GM18526 (cell line): ENCODE measurements around the gene ELOVL6.

Experiments
- POLR2A ChIP-seq: IDR thresholded peaks from 3 replicates; pipeline ENCODE4 v1.6.1; 2011; ENCODE audit not compliant: insufficient read length; ENCODE audit errors: extremely low read depth

ELOVL6 gene, protein sequence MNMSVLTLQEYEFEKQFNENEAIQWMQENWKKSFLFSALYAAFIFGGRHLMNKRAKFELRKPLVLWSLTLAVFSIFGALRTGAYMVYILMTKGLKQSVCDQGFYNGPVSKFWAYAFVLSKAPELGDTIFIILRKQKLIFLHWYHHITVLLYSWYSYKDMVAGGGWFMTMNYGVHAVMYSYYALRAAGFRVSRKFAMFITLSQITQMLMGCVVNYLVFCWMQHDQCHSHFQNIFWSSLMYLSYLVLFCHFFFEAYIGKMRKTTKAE

DNA sequence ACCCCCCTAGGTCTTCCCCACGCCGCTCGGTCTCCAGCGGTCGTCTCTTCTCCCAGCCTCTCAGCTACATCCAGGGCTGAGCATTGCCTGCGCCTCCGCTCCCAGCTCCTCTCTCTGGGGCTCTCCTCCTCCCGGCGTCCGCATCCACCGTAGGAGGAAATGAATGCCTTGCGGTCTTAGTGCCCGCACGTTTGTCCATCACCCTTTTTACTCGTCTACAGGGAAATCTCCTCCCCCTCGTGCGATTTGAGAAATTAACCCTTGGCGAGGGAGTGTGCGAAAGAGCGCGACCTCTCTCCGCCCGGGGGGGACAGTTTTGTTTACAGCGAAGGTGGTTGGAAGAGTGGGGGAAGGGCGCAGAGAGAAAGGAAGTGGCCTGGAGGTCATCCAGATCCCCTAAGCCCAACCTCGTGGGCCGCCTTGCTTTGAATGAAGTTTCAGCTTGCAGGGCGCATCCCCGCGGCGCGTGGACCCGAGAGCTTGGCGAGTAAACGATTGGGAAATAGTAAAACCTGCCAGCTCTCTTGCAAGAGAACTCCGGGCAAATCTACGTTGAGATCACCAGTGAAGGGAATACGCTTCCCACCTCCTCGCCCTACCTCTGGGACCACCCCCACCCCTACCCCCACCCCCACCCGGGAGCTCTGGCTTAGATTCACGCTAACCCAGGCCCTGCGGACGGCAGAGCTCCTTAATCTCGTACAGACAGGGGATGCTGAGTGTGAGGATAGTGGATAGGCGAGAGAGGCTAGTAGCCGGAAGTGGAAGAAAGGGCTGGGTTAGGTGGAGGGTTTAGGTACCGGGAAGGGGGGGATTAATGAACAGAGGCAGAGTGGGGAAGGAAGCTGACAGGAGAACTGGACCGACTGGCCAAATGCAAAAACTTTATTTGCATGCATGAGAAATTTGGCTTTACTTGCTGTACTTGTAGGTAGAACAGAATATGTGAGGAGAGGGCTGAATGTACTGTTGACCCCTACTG, at the start of gene ELOVL6:
Gene ELOVL6, minus strand, starts transcription at position 181 of the 982 bp plus-strand sequence. CDS start 280 bp downstream, outside the sequence.
- no peak for TF ChIP-seq POLR2A

DNA sequence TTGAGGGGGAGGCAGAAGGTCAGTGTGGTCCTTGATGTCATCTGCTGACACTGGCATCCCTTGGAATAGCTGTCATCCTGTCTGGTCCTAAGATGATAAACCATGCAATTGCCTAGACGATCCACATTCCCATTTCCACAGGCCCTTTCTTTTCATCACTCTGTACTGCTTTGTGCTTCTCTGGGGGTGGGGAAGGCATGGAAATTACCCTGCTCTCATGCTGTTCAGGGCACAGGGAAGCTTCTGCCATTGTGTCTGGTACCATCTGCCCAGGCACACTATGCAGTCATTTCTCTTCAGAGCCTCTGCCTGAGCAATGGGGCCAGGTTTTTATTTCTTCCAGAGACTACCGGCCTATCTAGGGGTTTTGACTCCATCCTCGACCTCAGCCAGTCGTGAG, 49.7 kb upstream of the ELOVL6 start:
- TF ChIP-seq POLR2A = no peak

DNA sequence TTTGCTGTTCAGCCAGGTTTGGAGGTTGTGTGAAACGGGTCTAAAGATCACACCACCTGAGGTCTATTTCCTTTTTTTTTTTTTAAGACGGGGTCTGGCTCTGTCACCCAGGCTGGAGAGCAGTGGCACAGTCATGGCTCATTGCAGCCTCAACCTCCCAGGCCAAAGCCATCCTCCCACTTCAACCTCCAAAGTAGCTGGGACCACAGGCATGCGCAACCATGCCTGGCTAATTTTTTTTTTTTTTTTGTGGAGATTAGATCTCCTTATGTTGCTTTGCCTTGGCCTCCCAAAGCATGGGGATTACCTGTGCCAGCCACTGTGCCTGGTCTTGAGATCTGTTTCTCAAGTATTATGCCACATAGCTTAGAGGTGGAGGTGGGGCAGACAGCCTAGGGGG, 49.2 kb upstream of the ELOVL6 start:
- TF ChIP-seq POLR2A = no peak

DNA sequence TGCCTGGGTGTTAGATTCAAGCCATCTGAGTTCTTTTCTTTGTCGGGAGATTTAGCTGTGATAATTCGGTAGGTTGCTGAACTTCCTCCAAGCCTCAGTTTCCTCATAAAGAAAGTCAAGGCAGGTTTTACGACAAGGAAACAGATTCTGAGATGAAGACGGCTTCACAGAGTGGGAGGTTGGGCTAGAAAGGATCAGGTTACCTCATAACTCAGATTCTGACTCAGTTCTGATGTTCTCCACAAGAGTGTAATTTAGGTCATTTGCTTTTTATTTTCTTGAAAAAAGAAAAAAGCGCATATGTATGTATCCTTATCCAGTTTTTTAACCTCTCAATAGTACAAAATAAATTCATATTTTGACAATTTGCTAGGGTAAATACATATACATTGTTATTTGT, 47.2 kb upstream of the ELOVL6 start:
- TF ChIP-seq POLR2A = no peak

DNA sequence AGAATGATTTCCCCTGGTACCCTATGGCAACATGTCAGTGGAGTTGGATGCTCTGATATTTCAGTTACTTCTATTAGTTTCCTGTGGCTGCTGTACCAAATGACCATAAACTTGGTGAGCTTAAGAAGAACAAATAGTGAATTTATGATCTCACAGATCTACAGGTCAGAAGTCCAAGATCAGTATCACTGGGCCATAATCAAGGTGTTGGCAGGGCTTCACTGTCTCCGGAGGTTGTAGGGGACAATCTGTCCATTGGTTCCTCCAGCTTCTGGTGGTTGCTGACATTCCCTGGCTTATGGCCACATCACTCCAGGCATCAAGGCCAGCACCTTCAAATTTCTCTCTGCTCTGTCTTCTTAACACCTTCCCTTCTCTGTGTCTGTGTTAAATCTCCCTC, 37.9 kb upstream of the ELOVL6 start:
- no peak for TF ChIP-seq POLR2A

DNA sequence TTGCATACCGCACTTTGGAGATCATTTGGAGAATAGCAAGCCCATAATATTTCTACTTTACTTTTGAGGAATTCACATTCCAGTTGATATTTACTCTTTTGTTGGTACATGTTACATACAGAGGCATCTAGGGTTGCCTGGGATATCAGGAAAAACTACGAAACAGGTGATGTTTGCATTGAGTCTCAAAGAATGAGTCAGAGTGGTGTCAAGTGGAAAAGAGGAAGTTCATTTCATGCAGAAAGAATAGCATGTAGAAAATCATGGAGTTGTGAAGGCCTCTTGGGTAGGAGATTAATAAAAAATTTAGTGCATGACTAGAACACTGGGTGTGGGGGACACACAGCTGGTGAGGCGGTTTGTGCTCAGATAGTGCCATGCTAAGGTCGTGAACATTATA, 33.5 kb upstream of the ELOVL6 start:
- TF ChIP-seq POLR2A = no peak

DNA sequence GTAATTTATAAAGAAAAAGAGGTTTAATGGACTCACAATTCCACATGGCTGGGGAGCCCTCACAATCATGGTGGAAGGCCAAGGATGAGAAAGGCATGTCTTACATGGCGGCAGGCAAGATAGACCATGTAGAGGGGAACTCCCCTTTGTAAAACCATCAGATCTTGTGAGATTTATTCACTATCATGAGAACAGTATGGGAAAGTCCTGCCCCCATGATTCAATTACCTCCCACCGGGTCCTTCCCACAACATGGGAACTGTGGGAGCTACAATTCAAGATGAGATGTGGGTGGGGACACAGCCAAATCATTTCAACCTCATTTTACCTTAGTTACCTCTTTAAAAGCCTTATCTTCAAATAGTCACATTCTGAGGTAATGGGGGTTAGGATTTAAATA, 30.9 kb upstream of the ELOVL6 start:
- TF ChIP-seq POLR2A = no peak

DNA sequence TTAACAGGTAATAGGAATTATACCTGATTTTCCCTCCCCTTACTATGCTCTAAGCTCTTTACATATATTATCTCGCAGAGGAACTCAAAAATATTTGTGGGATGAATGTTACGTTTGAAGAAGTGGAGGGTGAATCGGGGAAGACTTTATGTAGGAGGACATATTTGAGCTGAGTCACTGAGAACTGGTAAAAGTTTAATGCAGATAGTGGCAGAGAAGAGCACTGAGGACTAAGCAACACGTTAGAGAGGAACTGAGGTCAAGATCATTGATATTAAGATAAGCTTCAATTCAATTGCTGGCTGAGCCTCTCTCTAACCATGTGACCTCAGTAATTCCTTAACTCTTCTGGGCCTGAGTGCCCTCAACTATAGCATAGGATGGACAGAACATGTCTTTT, 26.4 kb upstream of the ELOVL6 start:
- TF ChIP-seq POLR2A = no peak

DNA sequence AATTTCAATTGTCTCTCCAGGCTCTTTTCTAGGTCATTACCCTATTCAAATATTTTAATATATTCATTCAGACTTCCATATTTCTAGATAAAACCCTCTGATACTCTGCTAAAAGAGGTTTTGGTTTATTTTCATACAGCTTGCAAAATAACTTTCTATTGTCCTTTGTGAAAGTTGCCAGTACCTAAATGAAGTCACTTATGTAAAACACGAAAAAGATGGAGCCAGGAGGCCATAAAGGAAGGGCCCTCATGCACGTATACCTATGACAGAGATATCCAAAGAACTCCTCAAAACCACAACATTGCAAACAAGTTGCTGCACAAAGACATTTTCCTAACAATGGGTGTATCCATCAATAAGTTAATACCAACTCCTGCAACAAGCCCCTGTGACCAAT, 25.7 kb upstream of the ELOVL6 start:
- no peak for TF ChIP-seq POLR2A

DNA sequence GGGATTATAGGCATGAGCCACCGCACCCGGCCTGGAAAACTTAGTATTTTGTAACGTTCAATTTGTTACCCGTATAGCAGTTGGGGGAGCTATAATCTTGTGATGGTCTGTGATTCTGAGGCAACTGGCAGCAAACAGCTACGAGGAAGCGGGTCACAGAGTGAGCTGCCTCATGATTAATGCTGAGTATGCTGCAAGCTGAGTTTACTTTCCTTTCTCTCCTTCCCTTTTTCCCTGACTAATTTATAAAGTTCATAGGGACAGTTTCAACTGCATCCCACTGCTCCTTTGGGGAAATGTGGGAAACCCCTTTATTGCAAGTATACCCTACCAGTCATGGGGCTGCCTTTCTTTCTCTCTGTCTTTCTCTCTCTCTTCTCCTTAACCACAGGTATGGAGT, 17.7 kb upstream of the ELOVL6 start:
- no peak for TF ChIP-seq POLR2A

DNA sequence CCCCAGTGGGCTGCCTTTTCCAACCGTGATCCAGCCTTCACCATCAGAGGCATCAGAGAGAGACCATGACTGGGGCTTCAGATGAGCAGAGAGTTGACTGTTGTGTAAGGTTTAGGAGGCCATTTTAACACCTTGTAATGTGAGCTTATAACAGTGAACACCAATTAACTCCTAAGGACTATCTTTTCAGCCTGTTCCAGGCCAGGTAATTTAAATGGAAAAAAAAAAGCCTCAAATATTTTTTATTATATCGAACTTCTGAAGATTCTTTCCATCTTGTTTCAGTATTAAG, 13.3 kb upstream of the ELOVL6 start:
- TF ChIP-seq POLR2A = no peak

DNA sequence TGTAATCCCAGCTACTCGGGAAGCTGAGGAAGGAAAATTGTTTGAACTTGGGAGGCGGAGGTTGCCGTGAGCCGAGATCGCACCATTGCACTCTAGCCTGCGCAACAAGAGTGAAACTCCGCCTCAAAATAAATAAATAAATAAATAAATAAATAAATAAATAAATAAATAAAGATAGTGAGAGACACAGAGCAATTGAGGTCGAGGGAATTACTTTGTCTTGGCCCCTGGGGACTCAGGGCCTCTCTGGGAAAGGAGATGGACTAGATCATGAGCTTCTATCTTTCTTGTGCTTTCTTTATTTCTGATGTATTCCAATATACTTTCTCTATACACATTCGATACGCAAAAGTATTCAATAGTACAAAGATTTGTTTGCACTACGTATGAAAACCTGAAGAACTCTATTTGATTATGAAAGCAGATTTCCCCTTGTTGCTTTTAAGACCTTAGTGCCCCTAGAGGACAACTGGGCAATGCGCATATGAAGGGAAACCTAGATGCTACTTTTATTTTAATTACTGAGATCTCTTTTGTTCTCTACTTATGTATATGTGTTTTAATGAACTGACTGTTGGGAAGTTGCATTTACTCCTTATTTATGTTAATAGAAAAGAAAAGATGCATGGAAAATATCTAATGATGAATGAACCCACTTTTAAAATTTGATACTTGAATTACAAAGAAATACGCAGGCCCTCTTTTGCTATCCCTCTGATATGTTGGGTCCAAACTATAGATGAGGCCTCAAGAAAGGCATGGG, 12.8 kb upstream of the ELOVL6 start:
- TF ChIP-seq POLR2A = no peak

DNA sequence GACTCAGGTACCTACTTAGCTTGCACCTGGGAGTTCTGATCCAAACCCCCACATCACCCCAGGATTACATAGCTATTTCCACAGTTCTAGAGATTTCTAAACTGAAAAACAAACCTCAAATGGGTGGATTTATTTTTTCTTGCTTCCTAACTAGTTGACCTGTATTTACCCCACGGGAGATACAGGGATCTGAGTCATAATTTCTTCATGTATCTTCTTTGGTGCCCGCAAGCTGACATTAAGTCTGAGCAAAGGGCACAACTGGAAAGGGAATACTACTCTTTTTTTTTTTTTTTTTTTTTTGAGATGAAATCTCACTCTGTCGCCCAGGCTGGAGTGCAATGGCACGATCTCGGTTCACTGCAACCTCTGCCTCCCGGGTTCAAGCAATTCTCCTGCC, 10.0 kb upstream of the ELOVL6 start:
- TF ChIP-seq POLR2A = no peak

DNA sequence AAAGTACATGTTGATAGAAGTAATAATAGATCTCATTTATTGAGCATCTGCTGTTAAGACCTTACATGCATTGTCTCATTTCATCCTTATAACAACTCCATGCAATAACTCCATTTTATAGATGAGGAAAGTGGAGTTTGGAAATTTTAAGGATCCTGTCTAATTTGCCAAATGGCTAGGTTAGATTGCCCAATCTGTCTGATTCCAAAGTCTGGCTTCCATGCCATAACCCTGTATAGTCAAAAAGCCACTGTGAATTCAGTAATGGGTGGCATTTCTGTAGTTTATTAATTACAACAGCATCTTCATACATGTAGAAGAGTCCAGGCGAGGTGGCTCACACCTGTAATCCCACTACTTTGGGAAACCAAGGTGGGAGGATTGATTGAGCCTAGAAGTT, 8.8 kb upstream of the ELOVL6 start:
- TF ChIP-seq POLR2A = no peak

DNA sequence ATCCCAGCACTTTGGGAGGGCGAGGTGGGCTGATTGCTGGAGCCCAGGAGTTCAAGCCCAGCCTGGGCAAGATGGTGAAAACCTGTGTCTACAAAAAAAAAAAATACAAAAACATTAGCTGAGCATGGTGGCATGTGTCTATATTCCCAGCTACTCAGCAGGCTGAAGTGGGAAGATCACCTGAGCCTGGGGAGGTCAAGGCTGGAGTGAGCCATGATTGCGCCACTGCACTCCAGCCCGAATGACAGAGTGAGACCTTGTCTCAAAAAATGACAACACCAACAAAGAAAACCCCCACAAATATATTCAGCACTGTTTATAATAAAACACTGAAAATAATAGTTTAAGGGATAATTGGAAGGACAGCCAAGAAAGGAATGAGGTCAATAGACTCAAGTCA, 3.6 kb upstream of the ELOVL6 start:
- no peak for TF ChIP-seq POLR2A

DNA sequence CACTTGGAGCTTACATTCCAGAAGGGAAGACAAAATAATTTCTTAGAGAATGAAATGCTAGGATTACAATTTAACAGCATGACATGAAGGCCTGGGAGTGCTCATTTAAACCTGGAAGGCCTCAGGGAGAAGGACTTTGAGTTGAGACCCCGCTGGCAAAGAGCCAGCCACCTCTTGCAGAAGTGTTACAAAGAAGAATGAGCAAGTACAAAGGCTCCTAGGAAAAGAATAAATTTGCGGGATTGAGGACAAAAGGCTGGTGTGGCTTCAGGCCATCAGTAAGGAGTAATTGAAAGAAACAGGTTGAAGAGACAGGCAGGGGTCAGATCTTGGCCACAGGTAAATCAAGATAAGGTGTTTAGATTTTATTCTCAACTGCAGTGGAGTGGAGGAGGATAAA, 3.1 kb upstream of the ELOVL6 start:
- TF ChIP-seq POLR2A = no peak

DNA sequence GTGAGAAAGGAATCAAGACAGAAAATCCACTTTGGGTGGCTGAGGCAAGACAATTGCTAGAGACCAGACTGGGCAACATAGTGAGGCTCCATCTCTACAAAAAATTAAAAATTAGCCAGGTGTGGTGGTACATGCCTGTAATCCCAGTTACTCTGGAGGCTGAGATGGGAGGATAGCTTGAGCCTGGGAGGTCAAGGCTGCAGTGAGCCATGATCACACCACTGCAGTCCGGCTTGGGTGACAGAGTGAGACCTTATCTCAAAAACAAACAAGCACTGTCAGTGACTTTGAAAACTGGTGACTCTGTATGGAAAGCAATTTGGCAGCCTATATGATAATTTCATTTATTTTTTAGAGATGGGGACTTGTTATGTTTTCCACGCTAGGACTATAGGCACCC, 2.3 kb upstream of the ELOVL6 start:
- TF ChIP-seq POLR2A = no peak

DNA sequence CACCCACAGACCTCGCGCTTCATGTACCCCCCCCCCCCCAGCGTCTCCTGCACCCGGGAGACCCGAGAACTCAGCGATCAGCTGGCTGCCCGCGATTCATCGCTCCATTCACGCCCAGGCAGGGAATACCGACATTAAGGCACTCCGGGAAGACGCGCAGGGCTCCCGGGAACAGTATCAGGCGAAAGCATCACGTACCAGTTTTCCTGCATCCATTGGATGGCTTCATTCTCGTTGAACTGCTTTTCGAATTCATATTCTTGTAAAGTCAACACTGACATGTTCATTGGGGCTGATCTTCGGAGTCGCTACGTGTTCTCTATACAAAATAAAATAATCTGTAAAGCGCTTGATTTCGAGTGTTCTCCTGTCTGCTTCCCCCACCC, 373 bp downstream of the ELOVL6 start:
- TF ChIP-seq POLR2A = no peak
